Measurements from ENCODE around the gene CBR1.

The CBR1 gene

DNA sequence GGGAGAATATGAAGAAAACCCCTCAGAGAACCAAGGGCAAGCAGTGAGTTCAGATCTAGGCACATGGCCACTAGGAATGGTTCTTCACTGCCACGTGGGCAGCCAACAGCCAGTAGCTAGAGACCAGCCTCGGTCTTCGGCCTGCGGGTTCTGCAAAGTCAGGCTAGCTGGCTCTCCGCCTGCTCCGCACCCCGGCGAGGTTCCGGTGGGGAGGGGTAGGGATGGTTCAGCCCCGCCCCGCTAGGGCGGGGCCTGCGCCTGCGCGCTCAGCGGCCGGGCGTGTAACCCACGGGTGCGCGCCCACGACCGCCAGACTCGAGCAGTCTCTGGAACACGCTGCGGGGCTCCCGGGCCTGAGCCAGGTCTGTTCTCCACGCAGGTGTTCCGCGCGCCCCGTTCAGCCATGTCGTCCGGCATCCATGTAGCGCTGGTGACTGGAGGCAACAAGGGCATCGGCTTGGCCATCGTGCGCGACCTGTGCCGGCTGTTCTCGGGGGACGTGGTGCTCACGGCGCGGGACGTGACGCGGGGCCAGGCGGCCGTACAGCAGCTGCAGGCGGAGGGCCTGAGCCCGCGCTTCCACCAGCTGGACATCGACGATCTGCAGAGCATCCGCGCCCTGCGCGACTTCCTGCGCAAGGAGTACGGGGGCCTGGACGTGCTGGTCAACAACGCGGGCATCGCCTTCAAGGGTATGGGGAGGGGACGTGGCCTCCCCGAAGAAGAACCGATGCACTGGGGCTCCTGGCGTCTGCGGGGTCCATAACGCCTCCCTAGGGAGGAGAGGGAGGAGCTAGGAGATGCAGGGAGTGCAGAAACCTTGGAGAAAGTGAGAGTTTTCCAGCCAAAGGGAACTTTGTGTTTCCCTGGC is at the start of gene CBR1:
Gene CBR1, plus strand, starts transcription at position 312 of the 871 bp plus-strand sequence. Its CDS starts 92 bp downstream, at position 404.
- Histone ChIP-seq H3K4me3 (ENCODE audit: low read length, poor library complexity, severe bottlenecking) (no peak within 1 kb of the TSS), H3K79me2 (ENCODE audit: insufficient read depth, low read length) (no peaks in the 10 kb centered on the region), H3K4me2 (ENCODE audit: low read depth, low read length, poor library complexity, severe bottlenecking) (no peak within 1 kb of the TSS), H3K9me3 (ENCODE audit: insufficient read depth, low read depth, low read length) (no peaks in the 10 kb centered on the region; the same call in 1 of the 2 replicates), H3K9me2 (replicated peaks; ENCODE audit: low read depth, low read length) (no peaks in the 10 kb centered on the region), H3K36me3 (ENCODE audit: insufficient read depth, low read length) (no peaks in the 10 kb centered on the region), H2AFZ (ENCODE audit: low read length) (no peak within 1 kb of the TSS), H3K4me1 (ENCODE audit: insufficient read depth, low read length, poor library complexity, severe bottlenecking) (peaks cover 5% of the 10 kb centered on the region), H4K20me1 (ENCODE audit: insufficient read depth, low read length, poor library complexity, severe bottlenecking) (no peaks in the 10 kb centered on the region), H3F3A (ENCODE audit: low read depth) (no peaks in the 10 kb centered on the region), H3K27me3 (ENCODE audit: insufficient read depth, low read length, poor library complexity, severe bottlenecking) (no peaks in the 10 kb centered on the region), H3K9ac (ENCODE audit: low read depth, low read length, poor library complexity, severe bottlenecking) (no peak within 1 kb of the TSS)
- TF ChIP-seq CTCF (conservative IDR thresholded peaks at IDR 0.05; ENCODE audit: low read length) (no peak), EZH2phosphoT487 (IDR thresholded peaks at IDR 0.05; ENCODE audit: borderline replicate concordance) (no peak)

GRCh38 chr21:36021251-36021837 is 48.5 kb upstream of the CBR1 start:
- no peak overlapping the region for H2AFZ ChIP-seq (ENCODE audit: low read length)
- H3K9ac ChIP-seq (ENCODE audit: low read depth, low read length, poor library complexity, severe bottlenecking), result no peak overlapping the region
- H3K9me3 ChIP-seq (ENCODE audit: insufficient read depth, low read depth, low read length), result no peaks in the 10 kb centered on the region
- H3K9me2 ChIP-seq (replicated peaks; ENCODE audit: low read depth, low read length), result no peaks in the 10 kb centered on the region
- no peak overlapping the region for H3K4me2 ChIP-seq (ENCODE audit: low read depth, low read length, poor library complexity, severe bottlenecking)
- H3K4me3 ChIP-seq (ENCODE audit: low read length, poor library complexity, severe bottlenecking), result no peak overlapping the region
- H3K4me1 ChIP-seq (ENCODE audit: insufficient read depth, low read length, poor library complexity, severe bottlenecking), result no peaks in the 10 kb centered on the region
- TF ChIP-seq EZH2phosphoT487 (IDR thresholded peaks at IDR 0.05; ENCODE audit: borderline replicate concordance) (no peak), CTCF (conservative IDR thresholded peaks at IDR 0.05; ENCODE audit: low read length) (no peak)
- H3K27me3 ChIP-seq (ENCODE audit: insufficient read depth, low read length, poor library complexity, severe bottlenecking), result no peaks in the 10 kb centered on the region
- no peaks in the 10 kb centered on the region for H3K36me3 ChIP-seq (ENCODE audit: insufficient read depth, low read length)
- H3K79me2 ChIP-seq (ENCODE audit: insufficient read depth, low read length), result no peaks in the 10 kb centered on the region
- no peaks in the 10 kb centered on the region for H3F3A ChIP-seq (ENCODE audit: low read depth)
- no peaks in the 10 kb centered on the region for H4K20me1 ChIP-seq (ENCODE audit: insufficient read depth, low read length, poor library complexity, severe bottlenecking)

- Histone ChIP-seq H3K9ac (ENCODE audit: low read depth, low read length, poor library complexity, severe bottlenecking) (no peak overlapping the region), H3F3A (ENCODE audit: low read depth) (no peaks in the 10 kb centered on the region), H3K9me2 (replicated peaks; ENCODE audit: low read depth, low read length) (no peaks in the 10 kb centered on the region), H4K20me1 (ENCODE audit: insufficient read depth, low read length, poor library complexity, severe bottlenecking) (no peaks in the 10 kb centered on the region), H3K4me2 (ENCODE audit: low read depth, low read length, poor library complexity, severe bottlenecking) (no peak overlapping the region), H3K4me3 (ENCODE audit: low read length, poor library complexity, severe bottlenecking) (no peak overlapping the region), H3K79me2 (ENCODE audit: insufficient read depth, low read length) (no peaks in the 10 kb centered on the region), H3K9me3 (ENCODE audit: insufficient read depth, low read depth, low read length) (no peaks in the 10 kb centered on the region), H3K4me1 (ENCODE audit: insufficient read depth, low read length, poor library complexity, severe bottlenecking) (no peaks in the 10 kb centered on the region), H3K36me3 (ENCODE audit: insufficient read depth, low read length) (no peaks in the 10 kb centered on the region), H3K27me3 (ENCODE audit: insufficient read depth, low read length, poor library complexity, severe bottlenecking) (no peaks in the 10 kb centered on the region), H2AFZ (ENCODE audit: low read length) (no peak overlapping the region)
- no peak for TF ChIP-seq CTCF (conservative IDR thresholded peaks at IDR 0.05; ENCODE audit: low read length)
- TF ChIP-seq EZH2phosphoT487 (IDR thresholded peaks at IDR 0.05; ENCODE audit: borderline replicate concordance), result no peak
Measured at GRCh38 chr21:36022427-36023091, 47.3 kb upstream of the CBR1 start.

Measured in Loucy (cell line).